GM12891 (cell line): ENCODE measurements around the gene SNX9.

Experiments used
- PAX5 ChIP-seq: IDR thresholded peaks from 2 replicates; pipeline ENCODE4 v1.6.1; 2011; ENCODE audit warnings: low read length, moderate library complexity, mild to moderate bottlenecking; ENCODE audit not compliant: insufficient read depth, severe bottlenecking
- POLR2A ChIP-seq: IDR thresholded peaks from 2 replicates; pipeline ENCODE4 v1.6.1; 2011; ENCODE audit warnings: low read depth, low read length, control low read depth
- POLR2AphosphoS5 ChIP-seq: IDR thresholded peaks from 2 replicates; pipeline ENCODE4 v1.6.1; 2011; ENCODE audit warnings: low read depth, low read length, control low read depth
- POU2F2 ChIP-seq: IDR thresholded peaks from 2 replicates; pipeline ENCODE4 v1.6.1; 2011; ENCODE audit warnings: low read depth, mild to moderate bottlenecking, control low read depth, low read length, moderate library complexity
- SPI1 ChIP-seq: IDR thresholded peaks from 2 replicates; pipeline ENCODE4 v1.6.1; 2011; ENCODE audit warnings: low read depth, low read length, control low read depth
- TAF1 ChIP-seq: IDR thresholded peaks from 2 replicates; pipeline ENCODE4 v1.6.1; 2011; ENCODE audit warnings: low read depth, low read length, control low read depth

DNA sequence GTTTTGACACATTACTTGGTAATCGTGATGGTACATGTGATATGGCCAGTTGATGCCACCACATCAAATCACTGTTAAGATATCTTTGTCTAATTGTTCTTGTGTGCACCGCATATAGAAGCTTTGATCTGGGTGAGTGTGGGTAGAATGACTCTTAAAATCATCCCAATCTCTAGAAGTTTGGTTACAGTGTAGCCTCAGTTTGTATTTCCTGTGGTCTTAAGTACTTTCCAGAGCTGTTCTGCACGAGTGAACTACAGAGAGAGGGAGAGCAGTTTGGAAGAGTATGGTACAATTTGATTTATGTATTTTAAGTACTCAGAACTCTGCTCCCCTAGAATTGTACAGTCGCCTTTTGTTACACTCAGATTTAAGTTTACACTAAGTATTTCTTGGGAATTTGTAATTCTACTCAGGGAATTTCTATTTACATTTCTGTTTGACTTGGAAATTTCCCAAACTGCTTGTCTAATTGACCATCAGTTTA, 37.5 kb downstream of the SNX9 start:
- TF ChIP-seq POLR2A (no peak), POLR2AphosphoS5 (no peak), TAF1 (no peak), SPI1 (no peak), POU2F2 (no peak), PAX5 (no peak)
